SJSA1 (cell line): ENCODE data around the gene TMEM9B. TPM values are rescaled to one million over a fixed set of nuclear protein-coding genes. Genes with fewer than 3 reads are reported as not detected.
A peak's percentile ranks its signal among the peaks of the same experiment; 100 is the strongest.
"Not testable (repeated sequence)": the region's sequence is repeated elsewhere in the genome, so short reads cannot be mapped to it uniquely, and the experiment has no call there.

Experiments used
- DNase-seq, 2 experiments: peaks; one replicate each; pipeline ENCODE4 v3.0.0-alpha.2; 2015 to 2020; ENCODE audit warnings: low spot score in 2 of 2, low read depth in 1 of 2
- H3K27ac ChIP-seq: fragments of 250-450 bp; sonication (Bioruptor Pico); 2 replicates; pipeline ENCODE4 v1.5.1; 2020; ENCODE audit warnings: mild to moderate bottlenecking, moderate library complexity
- H3K27me3 ChIP-seq: fragments of 250-450 bp; sonication (Bioruptor Pico); replicated peaks from 2 replicates; pipeline ENCODE4 v1.5.1; 2020; ENCODE audit warnings: mild to moderate bottlenecking, moderate library complexity
- H3K36me3 ChIP-seq: fragments of 250-450 bp; sonication (Bioruptor Pico); 2 replicates; pipeline ENCODE4 v1.5.1; 2020; ENCODE audit warnings: mild to moderate bottlenecking
- H3K4me1 ChIP-seq: fragments of 250-450 bp; sonication (Bioruptor Pico); replicated peaks from 2 replicates; pipeline ENCODE4 v1.6.1; 2021; ENCODE audit warnings: mild to moderate bottlenecking
- H3K4me3 ChIP-seq: fragments of 250-450 bp; sonication (Bioruptor Pico); 2 replicates; pipeline ENCODE4 v1.5.1; 2020; ENCODE audit warnings: mild to moderate bottlenecking
- H3K9me3 ChIP-seq: fragments of 250-450 bp; sonication (Bioruptor Pico); replicated peaks from 2 replicates; pipeline ENCODE4 v1.5.1; 2020; ENCODE audit warnings: mild to moderate bottlenecking
- total RNA-seq: library from RNA; depleted of rRNA; stranded (reverse); fragments of >200 nt; shearing (Covaris generic); gene quantifications from 2 replicates; pipeline ENCODE4 v1.2.3, GENCODE V29; 2014; rRNA removed

TMEM9B gene
- total RNA-seq, result 25.6 and 27.3 TPM in 2 replicates

DNA sequence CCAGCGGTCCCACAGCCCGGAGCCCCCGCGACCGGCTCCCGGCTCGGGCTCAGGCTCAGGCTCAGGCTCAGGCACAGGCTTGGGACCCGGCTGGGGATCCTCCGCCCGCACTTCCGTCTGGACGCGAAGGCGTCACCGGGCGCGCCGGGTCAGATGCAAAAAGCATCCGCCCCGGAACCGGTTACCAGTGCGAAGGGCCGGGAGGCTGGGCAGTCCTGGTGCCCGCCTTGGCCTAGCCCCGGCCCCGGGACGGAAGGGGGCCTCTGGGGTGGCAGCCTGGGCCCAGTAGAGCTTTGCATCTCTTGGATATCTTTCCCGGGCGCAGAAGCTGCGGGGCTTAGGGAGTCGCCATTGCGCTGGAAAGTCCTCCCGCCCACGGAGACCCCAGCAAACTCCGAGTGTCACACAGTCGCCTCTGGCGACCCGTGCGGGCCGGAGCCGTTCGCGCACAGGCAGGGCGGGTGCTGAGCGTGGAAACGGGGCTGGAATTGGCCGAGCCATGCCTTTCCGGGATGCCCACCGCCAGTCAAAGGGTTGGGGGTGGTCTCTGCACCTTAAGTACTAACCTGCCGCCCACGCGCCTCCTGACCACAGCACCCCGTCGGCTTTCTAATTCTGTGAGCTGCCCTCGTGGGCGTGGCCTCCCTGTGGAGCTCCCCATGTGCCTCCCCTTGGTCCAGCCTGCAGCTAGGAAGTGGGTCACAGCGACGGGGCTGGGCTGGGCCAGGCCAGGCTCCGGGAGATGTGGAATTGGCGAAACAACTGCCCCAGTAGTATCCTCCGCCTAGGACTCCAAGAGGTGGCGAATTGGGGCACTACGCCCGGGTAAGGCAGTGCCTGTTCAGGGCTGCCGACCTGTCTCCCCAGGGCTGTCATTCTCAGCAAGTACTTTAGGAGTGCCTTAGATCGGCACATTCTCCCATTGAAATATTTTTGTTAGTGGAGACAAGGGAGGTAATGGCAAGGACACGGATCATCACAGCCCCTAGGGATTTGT, at the start of gene TMEM9B:
Gene TMEM9B, minus strand, starts transcription at position 119 of the 997 bp plus-strand sequence. CDS start 129 bp downstream, outside the sequence.
- Histone ChIP-seq H3K27me3 (no peaks in the 10 kb centered on the region), H3K4me3 (peak within 1 kb of the TSS; percentile 85), H3K36me3 (peaks cover 8% of the 10 kb centered on the region; the same call in 1 of the 2 replicates), H3K9me3 (no peaks in the 10 kb centered on the region), H3K27ac (peak within 1 kb of the TSS; percentile 84), H3K4me1 (peaks cover 8% of the 10 kb centered on the region)
- peak; percentile 82 to 83 for DNase-seq

DNA sequence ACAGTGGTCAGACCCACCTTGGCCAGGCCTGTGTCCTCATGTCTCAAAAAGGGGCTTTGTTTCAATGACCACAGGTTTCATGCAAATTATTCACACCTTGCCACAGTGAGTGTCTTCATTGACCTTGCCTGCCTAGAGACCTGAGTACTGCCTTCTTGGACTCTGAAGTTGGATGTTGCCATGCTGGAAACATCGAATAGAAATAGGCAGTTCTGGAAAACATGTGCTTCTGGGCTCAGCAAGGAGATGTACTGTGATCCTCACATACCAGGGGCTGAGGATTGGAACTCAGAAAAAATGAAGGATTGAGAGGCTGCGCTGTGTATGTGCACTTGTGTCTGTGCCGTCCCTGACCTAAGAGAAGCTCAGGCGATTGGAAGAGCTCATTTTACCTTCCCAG, 49.1 kb upstream of the TMEM9B start:
- no peak overlapping the region for H3K27ac ChIP-seq
- no peak for DNase-seq
- H3K4me1 ChIP-seq, result no peaks in the 10 kb centered on the region
- no peaks in the 10 kb centered on the region for H3K36me3 ChIP-seq
- H3K4me3 ChIP-seq, result no peak overlapping the region
- no peaks in the 10 kb centered on the region for H3K9me3 ChIP-seq
- H3K27me3 ChIP-seq, result no peaks in the 10 kb centered on the region

DNA sequence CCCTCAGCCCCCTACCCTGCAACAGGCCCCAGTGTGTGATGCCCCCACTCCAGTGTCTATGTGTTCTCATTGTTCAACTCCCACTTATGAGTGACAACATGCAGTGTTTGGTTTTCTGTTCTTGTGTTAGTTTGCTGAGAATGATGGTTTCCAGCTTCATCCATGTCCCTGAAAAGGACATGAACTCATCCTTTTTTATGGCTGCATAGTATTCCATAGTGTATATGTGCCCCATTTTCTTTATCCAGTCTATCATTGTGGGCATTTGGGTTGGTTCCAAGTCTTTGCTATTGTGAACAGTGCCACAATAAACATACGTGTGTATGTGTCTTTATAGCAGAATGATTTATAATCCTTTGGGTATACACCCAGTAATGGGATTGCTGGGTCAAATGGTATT, 45.3 kb upstream of the TMEM9B start:
- H3K9me3 ChIP-seq, H3K4me1 ChIP-seq, DNase-seq, H3K4me3 ChIP-seq, H3K36me3 ChIP-seq, H3K27me3 ChIP-seq, H3K27ac ChIP-seq: not testable (repeated sequence)

DNA sequence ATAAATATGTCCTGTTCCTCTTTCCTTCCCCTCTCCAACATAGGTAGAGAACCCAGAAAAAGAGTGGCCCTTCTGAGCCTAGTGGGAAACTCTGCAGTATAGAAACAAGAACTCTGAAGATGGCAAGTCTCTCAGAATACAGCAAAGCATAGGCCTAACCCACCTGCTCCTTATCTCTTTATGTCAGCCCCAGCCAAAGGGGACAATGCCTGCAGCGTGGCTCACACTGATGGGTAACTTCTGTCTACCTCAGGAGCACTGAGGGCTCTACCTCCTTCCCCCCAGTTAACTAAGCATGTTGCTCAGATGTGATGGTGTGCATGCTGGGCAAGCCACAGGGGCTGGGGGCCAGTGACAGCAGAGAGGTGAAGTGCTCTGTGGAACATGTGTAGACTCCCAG, 44.4 kb upstream of the TMEM9B start:
- Histone ChIP-seq H3K4me3 (no peak overlapping the region), H3K36me3 (no peaks in the 10 kb centered on the region; the same call in 1 of the 2 replicates), H3K27me3 (no peaks in the 10 kb centered on the region), H3K9me3 (no peaks in the 10 kb centered on the region), H3K27ac (no peak overlapping the region), H3K4me1 (peaks cover 6% of the 10 kb centered on the region)
- no peak for DNase-seq

DNA sequence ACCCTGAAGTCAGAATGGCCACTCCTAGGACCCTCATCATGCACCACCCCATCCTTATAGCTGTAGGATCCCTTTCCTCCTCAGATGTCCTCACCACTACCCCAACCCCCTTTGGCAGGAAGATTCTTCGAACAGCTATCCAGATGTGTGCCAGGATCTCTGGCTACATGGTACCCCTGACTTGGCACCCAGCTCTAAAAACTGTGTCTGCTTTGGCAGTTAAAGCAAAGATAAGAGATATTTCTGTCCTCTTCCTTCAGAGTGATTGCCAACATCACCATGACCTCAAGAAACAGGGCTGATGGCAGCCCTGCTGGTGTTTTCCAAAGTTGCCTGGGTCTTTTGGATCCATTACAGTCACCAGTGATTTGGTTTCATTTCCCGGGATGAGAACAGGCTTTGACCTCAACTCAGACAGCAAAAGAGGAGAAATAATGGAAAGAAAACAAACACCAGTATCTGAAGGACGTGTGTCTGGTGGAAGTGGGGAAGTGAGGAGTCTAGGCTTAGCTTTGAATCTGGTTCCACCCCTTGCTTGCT, 43.8 kb upstream of the TMEM9B start:
- Histone ChIP-seq H3K4me1 (peaks cover 10% of the 10 kb centered on the region), H3K27ac (no peak overlapping the region), H3K9me3 (no peaks in the 10 kb centered on the region), H3K36me3 (no peaks in the 10 kb centered on the region; the same call in 1 of the 2 replicates), H3K27me3 (no peaks in the 10 kb centered on the region), H3K4me3 (no peak overlapping the region)
- no peak for DNase-seq

DNA sequence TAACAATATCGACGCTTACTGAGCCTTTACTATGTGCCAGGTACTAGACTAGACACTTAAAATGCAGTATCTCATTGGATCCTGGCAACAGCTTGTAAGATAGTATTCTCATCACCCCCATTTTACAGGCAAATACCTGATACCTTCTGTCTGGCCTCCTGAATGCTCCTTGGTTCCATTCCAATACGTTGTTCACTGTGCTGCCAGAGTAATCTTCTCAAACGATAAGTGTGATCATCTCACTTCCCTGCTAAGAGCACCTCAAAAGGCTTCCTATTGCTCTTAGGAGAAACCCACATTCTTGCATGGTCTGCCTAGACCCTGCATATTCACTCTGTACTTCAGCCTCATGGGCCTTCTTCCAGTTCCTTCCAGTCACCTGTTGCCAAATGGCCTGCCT, 40.8 kb upstream of the TMEM9B start:
- Histone ChIP-seq H3K36me3 (no peaks in the 10 kb centered on the region; the same call in 1 of the 2 replicates), H3K4me3 (no peak overlapping the region), H3K27me3 (no peaks in the 10 kb centered on the region), H3K9me3 (no peaks in the 10 kb centered on the region), H3K4me1 (peaks cover 13% of the 10 kb centered on the region), H3K27ac (no peak overlapping the region)
- no peak for DNase-seq

DNA sequence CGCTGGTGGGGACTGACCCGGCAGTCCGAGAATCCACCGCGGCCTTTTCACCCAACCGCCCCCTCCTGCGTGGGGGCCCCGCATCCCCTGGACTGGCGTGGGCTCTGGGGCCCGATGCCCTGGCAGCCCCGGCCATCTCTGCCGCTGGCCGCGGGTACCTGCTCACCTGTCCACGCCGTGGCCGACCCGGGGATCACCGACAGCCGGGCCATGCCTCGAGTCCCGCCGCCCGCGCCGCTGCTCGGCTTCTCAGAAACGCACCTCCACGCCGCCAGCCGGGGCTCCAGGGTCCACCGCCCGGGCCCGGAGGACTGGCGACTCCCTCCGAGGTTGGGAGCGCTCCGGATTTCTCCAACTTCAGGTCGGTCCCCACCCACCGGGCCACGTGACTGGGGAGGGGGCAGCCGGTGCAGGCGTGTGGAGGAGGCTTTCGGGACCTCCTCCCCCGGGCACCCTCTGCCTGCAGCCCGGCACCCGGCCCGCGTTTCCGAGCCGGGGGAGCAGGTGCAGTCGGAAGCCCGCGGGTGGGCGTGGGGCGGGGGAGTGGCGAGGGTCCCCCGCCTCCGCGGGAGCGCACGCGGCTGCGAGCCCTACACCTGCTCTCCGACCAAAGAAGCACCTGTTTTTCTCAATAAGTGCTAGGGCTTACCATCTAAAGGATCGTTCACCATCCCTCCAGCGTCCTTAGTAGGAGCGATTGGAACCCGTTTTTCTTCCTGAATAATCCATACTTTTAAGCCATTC, 40.1 kb upstream of the TMEM9B start:
- peak overlapping the region; percentile 57 for H3K4me3 ChIP-seq
- no peak overlapping the region for H3K27ac ChIP-seq
- H3K27me3 ChIP-seq, result no peaks in the 10 kb centered on the region
- H3K4me1 ChIP-seq, result peaks cover 13% of the 10 kb centered on the region
- no peaks in the 10 kb centered on the region for H3K9me3 ChIP-seq
- no peaks in the 10 kb centered on the region; the same call in 1 of the 2 replicates for H3K36me3 ChIP-seq
- no peak for DNase-seq

DNA sequence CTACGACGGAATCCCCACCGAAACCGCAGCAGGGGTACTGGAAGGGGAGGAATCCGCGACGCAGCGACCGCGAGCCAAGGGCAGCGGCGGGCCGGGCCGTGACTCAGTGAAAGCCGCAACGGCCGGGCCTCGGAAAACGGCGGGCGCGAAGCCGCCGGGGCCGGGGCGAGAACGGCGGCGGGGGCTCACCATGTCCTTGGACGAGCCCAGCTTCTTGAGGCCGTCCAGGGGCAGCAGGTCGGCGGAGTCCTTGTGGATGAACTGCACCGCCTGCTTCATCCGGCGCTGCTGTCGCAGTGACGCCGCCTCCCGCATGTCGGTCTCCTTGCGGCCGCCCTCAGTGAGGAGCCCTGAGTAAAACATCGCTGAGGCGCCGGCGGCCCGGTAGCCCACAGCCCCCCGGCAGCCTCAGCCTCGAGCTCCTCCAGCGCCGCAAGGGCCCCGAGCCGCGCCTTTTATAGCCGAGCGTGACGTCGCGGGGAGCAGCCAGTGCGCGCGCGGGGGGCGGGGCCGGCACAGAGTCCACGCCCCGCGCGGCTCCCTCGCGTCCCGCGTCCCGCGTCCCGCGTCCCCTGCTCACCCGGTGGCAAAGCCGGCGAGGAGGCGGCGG, 39.4 kb upstream of the TMEM9B start, which contains the start of gene NRIP3:
Gene NRIP3, minus strand, starts transcription at position 429 of the 610 bp plus-strand sequence. Its CDS starts 66 bp downstream, at position 363.
- no peaks in the 10 kb centered on the region for H3K27me3 ChIP-seq
- no peaks in the 10 kb centered on the region for H3K9me3 ChIP-seq
- H3K27ac ChIP-seq, result peak within 1 kb of the TSS; percentile 66
- H3K4me1 ChIP-seq, result peaks cover 13% of the 10 kb centered on the region
- no peaks in the 10 kb centered on the region; the same call in 1 of the 2 replicates for H3K36me3 ChIP-seq
- peak; percentile 62 to 70 for DNase-seq
- H3K4me3 ChIP-seq, result peak within 1 kb of the TSS; percentile 57

DNA sequence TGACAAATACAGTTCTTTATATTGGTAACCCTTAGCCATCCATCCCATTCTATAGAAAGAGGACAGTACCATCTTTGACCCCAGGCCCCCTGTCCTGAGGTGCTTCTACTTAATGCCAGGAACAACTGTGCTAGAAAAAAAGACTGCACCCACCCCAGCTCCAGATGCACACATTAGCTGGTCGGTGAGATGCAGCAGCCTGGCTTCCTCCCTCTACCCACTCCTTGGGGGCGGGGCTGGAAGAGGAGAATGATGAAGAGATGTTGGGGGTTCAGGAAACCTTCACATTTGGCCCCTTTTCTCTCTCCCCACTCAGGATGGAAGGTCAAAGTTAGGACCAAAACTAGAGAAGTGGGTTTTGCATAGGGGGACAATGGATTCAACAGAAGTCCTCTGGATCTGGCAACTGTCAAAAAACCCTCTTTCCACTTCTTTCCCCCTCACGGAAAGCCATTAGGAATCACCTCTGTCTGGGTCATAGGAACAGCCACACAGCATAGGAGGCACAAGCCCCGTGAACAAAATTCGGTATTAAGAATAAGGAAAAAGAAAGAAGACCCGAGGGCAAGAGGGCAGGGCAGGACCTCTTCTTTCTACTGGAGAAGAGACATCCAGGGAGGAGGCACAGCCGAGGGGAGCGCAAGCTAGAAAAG, 38.8 kb upstream of the TMEM9B start:
- Histone ChIP-seq H3K27ac (peak overlapping the region; percentile 66), H3K27me3 (no peaks in the 10 kb centered on the region)
- DNase-seq, result no peak

DNA sequence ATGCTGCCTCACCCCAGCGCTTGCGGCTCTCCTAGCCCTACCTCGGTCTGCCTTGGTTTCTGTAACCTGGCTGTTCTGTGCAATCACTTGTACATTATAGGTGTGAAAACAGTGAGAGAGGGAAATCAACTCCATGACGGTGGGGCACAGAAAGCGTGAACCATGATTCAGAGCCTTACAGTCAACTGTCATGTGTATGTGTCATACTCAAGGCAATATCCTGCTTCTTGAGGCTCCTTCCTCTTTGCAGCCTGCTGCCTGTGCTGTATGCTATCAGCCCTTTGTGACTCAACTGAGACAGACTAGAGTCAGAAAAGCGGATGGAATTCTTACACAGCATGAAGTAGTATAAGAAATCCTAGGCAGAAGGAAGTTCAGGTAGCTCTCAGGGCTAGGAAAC, 37.5 kb upstream of the TMEM9B start:
- Histone ChIP-seq H3K4me1 (peaks cover 13% of the 10 kb centered on the region), H3K27ac (peak overlapping the region; percentile 39), H3K4me3 (no peak overlapping the region), H3K36me3 (no peaks in the 10 kb centered on the region; the same call in 1 of the 2 replicates), H3K9me3 (no peaks in the 10 kb centered on the region), H3K27me3 (no peaks in the 10 kb centered on the region)
- DNase-seq, result peak; percentile 42 to 61

More for the DNA sequence above, 38.8 kb upstream of the TMEM9B start:
- Histone ChIP-seq H3K4me1 (peaks cover 13% of the 10 kb centered on the region), H3K36me3 (no peaks in the 10 kb centered on the region; the same call in 1 of the 2 replicates), H3K9me3 (no peaks in the 10 kb centered on the region), H3K4me3 (peak overlapping the region; percentile 57)

DNA sequence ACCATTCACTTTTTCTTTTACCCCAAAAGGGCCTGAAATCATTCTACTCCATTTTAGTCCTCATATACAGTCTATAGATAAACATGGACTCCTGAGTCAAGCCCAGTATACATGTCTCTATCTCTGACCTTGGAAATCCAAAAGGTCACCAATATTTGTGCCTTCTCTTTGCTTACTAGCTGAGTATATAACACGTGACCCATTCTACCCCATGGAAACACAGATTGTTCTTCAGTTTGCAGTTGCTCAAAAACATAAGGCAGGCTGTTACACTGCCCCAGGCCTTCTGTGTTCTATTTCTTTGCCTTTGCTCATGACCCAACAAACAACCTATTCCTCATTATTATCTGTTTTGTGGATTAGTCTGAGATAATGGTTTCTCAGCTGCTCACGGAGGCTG, 33.8 kb upstream of the TMEM9B start:
- H3K36me3 ChIP-seq, result no peaks in the 10 kb centered on the region
- H3K27ac ChIP-seq, result no peak overlapping the region
- H3K4me1 ChIP-seq, result peaks cover 3% of the 10 kb centered on the region; the same call in 1 of the 2 replicates
- no peak overlapping the region for H3K4me3 ChIP-seq
- no peak for DNase-seq
- no peaks in the 10 kb centered on the region for H3K27me3 ChIP-seq
- H3K9me3 ChIP-seq, result no peaks in the 10 kb centered on the region

DNA sequence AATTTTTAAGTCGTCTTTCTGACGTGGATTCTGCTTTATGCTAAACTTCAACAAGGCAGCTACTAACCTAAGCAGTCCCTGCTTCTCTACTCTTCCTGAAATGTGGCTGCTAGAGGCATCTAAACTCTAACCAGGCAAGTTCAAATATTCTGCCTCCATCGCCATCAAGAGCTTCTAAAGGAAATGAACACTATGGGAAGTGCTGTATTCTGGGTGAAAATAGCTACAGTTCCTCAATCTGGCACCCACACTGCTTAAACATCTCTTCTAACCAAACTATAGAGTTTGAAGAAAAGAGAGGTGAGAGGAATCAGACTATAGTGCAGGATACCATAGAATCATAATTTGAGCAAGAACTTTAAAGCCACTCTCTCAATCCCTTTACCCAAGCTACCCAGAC, 33.2 kb upstream of the TMEM9B start:
- no peaks in the 10 kb centered on the region for H3K9me3 ChIP-seq
- no peaks in the 10 kb centered on the region for H3K36me3 ChIP-seq
- H3K4me3 ChIP-seq, result no peak overlapping the region
- H3K27me3 ChIP-seq, result no peaks in the 10 kb centered on the region
- DNase-seq, result no peak
- no peaks in the 10 kb centered on the region for H3K4me1 ChIP-seq
- H3K27ac ChIP-seq, result no peak overlapping the region

DNA sequence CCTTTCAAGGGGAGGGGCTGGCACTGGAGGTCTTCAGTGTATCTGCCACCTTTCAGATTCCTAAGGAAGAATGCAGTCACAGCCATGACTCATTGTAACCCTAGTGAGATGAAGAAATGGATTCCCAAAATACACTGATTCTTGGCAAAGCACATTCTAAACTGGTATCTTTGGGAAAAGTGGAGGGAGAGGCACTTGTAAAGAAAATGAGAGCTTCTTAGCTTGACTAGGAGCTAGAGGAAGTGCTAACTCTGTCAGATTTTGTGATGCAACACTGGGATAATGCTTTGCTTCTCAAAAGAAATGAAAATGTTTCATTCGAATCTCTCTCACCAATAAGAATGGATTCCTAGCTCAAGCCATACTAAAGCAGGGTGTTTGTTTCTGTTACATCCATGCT, 25.2 kb upstream of the TMEM9B start:
- Histone ChIP-seq H3K27ac (no peak overlapping the region; the same call in 1 of the 2 replicates), H3K36me3 (no peaks in the 10 kb centered on the region), H3K27me3 (no peaks in the 10 kb centered on the region), H3K4me1 (peaks cover 15% of the 10 kb centered on the region), H3K4me3 (no peak overlapping the region), H3K9me3 (no peaks in the 10 kb centered on the region)
- no peak for DNase-seq
